ENCODE measurements around the gene MICALL1.
"Not testable (repeated sequence)": the region's sequence is repeated elsewhere in the genome, so short reads cannot be mapped to it uniquely, and the experiment has no call there.

The MICALL1 gene

GRCh38 chr22:37970864-37971263 is 64.8 kb downstream of the MICALL1 start:
- no peak for DNase-seq (ENCODE audit: low read depth)

DNA sequence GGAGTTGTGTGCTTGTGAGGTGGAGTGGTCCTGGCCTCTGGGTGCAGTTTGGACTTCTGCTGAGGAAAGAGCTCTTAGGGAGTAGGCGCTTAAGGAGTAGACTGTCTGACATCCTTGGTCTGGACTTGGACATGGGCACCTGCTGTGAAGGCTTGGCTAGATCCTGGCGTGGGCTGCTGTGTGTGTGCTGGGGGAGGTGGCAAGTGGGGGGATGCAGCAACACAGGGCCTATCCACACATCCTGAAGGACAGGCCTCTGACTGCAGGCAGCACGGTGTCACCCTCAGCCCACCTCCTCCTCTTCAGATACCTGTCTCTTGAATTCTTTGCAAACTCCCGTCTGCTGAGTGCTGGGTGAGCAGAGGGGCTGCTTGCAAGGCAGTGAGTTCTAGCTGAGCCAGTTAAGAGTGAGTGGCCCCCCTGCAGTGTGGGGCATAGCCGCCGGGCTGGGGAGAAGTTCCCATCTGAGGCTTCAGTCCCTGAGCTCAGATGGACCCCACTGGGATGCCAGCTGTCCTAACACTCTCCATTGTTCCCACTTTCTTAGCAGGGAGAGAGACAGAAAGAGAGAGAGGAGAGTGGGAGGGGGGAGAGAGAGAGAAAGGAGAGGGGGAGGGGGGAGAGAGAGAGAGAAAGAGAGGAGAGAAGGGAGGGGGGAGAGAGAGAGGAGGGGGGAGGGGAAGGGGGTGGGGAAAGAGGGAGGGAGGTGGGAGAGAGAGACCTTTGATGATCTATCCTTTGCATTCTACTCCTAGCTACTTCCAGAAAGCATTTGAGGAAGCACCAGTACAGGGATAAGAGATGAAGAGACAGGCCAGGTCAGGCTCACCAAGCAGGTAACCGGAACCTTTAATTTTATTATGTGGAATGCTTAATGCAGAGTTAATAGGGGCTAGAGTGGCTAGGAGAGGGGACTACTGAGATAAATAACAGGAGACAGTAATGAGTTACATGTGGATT is 65.7 kb downstream of the MICALL1 start:
- no peak overlapping the region for H3K4me3 ChIP-seq (ENCODE audit: low read length)
- no peak for DNase-seq (ENCODE audit: low read depth)
- TF ChIP-seq, protein P1, sequence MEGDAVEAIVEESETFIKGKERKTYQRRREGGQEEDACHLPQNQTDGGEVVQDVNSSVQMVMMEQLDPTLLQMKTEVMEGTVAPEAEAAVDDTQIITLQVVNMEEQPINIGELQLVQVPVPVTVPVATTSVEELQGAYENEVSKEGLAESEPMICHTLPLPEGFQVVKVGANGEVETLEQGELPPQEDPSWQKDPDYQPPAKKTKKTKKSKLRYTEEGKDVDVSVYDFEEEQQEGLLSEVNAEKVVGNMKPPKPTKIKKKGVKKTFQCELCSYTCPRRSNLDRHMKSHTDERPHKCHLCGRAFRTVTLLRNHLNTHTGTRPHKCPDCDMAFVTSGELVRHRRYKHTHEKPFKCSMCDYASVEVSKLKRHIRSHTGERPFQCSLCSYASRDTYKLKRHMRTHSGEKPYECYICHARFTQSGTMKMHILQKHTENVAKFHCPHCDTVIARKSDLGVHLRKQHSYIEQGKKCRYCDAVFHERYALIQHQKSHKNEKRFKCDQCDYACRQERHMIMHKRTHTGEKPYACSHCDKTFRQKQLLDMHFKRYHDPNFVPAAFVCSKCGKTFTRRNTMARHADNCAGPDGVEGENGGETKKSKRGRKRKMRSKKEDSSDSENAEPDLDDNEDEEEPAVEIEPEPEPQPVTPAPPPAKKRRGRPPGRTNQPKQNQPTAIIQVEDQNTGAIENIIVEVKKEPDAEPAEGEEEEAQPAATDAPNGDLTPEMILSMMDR (IDR thresholded peaks at IDR 0.05; ENCODE audit: insufficient read depth, low read depth, low read length, missing control alignments) = no peak

More at GRCh38 chr22:37970864-37971263, 64.8 kb downstream of the MICALL1 start:
- TF ChIP-seq, protein P1 (IDR thresholded peaks at IDR 0.05; ENCODE audit: insufficient read depth, low read depth, low read length, missing control alignments) = no peak
- H3K4me3 ChIP-seq (ENCODE audit: low read length) = no peak overlapping the region

DNA sequence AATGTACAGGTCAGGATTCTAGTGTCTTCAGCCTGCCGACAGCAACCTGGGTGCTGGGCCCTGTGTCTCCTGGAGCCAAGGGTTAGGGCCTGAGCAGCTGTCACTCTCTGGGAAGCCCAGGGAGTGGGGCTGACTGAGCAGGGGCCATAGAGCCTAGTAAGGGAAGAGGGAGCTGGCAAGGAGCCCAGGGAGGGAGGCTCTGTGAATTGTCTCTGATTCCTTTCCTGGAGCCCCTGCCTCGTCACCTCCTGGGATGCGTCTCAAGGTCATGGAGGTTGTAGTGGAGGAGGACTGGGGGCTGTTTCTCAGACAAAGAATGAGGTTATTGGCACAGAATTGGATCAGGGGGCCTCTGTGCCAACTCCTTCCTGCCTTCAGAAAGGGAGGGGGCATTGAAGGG is 66.4 kb downstream of the MICALL1 start:
- DNase-seq (ENCODE audit: low read depth) = no peak
- no peak overlapping the region for H3K4me3 ChIP-seq (ENCODE audit: low read length)
- TF ChIP-seq, protein P1 (IDR thresholded peaks at IDR 0.05; ENCODE audit: insufficient read depth, low read depth, low read length, missing control alignments) = no peak

- DNase-seq (ENCODE audit: low read depth) = no peak
- TF ChIP-seq, protein P1 (IDR thresholded peaks at IDR 0.05; ENCODE audit: insufficient read depth, low read depth, low read length, missing control alignments) = no peak
- H3K4me3 ChIP-seq (ENCODE audit: low read length) = no peak overlapping the region
These were observed 67.4 kb downstream of the MICALL1 start for GRCh38 chr22:37973271-37974170.

DNA sequence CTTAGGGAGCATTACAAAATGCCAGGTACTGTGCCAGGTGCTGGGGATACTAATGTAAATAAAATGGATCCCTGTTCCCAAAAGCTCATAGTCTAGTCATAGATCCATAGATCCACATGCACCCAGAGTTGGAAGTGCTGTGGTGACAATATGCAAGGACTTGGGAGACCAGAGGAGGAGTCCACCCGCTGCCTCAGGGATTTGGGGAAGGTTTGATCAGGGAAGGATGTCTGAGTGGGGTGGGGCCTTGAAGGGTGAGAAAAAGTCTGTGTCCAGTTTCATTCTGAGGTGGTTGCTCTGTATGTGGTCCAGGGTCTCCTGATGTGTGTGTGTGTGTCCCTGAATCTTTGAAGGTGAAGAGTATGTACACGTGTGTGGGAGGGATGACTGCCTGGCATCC is 69.1 kb downstream of the MICALL1 start:
- DNase-seq (ENCODE audit: low read depth) = no peak
- H3K4me3 ChIP-seq (ENCODE audit: low read length) = no peak overlapping the region
- TF ChIP-seq, protein P1 (IDR thresholded peaks at IDR 0.05; ENCODE audit: insufficient read depth, low read depth, low read length, missing control alignments) = no peak

- H3K4me3 ChIP-seq (ENCODE audit: low read length); DNase-seq (ENCODE audit: low read depth): not testable (repeated sequence)
These were observed 69.9 kb downstream of the MICALL1 start for GRCh38 chr22:37976022-37976421.

DNA sequence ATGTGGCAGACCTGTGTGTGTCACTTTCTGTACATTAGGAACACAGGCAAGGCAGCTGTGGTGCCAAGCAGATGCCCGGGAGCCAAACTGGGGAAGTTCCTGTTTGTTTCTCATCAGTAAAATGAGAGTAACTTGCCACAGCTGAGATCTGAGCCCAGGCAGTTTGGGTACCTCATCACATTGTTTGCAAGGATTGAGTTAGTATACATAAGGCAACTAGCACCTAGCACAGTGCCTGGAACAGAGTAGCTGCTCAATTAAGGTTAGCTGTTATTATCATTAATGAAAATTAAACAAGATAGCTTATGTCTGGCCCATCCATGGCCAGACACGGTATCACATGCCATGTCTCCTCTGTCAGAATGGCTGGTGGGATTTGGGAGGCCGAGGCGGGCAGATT is 70.5 kb downstream of the MICALL1 start:
- TF ChIP-seq, protein P1 (IDR thresholded peaks at IDR 0.05; ENCODE audit: insufficient read depth, low read depth, low read length, missing control alignments) = no peak
- no peak for DNase-seq (ENCODE audit: low read depth)
- H3K4me3 ChIP-seq (ENCODE audit: low read length) = no peak overlapping the region

Measured in epithelial cell of esophagus (primary cell).